Mucosa of stomach (tissue), 1 donor: Measurements from ENCODE around the gene CTTNBP2.

Experiments
- H3K27me3 ChIP-seq: one replicate; pipeline ENCODE4 v1.7.0; 2013; ENCODE audit warnings: mild to moderate bottlenecking, low read length; ENCODE audit not compliant: control insufficient read depth, insufficient read depth
- H3K36me3 ChIP-seq: one replicate; pipeline ENCODE4 v1.7.0; 2013; ENCODE audit warnings: low read length; ENCODE audit not compliant: control insufficient read depth, insufficient read depth
- H3K4me1 ChIP-seq: one replicate; pipeline ENCODE4 v1.7.0; 2013; ENCODE audit warnings: mild to moderate bottlenecking, low read length; ENCODE audit not compliant: control insufficient read depth, insufficient read depth
- H3K4me3 ChIP-seq: one replicate; pipeline ENCODE4 v1.7.0; 2013; ENCODE audit warnings: low read length
- H3K9ac ChIP-seq: one replicate; pipeline ENCODE4 v1.7.0; 2013; ENCODE audit warnings: mild to moderate bottlenecking, low read length, moderate library complexity
- H3K9me3 ChIP-seq: one replicate; pipeline ENCODE4 v1.7.0; 2013; ENCODE audit warnings: mild to moderate bottlenecking, low read length, moderate library complexity; ENCODE audit not compliant: control insufficient read depth
- donor health status: Pancreatic carcinoma.

Gene CTTNBP2

GRCh38 chr7:117667456-117667855 lies 205.8 kb downstream of the CTTNBP2 start:
- no peaks in the 10 kb centered on the region for H3K27me3 ChIP-seq
- no peak overlapping the region for H3K9ac ChIP-seq
- no peaks in the 10 kb centered on the region for H3K9me3 ChIP-seq
- no peak overlapping the region for H3K4me3 ChIP-seq
- H3K36me3 ChIP-seq, result no peaks in the 10 kb centered on the region
- peaks cover 4% of the 10 kb centered on the region for H3K4me1 ChIP-seq

DNA sequence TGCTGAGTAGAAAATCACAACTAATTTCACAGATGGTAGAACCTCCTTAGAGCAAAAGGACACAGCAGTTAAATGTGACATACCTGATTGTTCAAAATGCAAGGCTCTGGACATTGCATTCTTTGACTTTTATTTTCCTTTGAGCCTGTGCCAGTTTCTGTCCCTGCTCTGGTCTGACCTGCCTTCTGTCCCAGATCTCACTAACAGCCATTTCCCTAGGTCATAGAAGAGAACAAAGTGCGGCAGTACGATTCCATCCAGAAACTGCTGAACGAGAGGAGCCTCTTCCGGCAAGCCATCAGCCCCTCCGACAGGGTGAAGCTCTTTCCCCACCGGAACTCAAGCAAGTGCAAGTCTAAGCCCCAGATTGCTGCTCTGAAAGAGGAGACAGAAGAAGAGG lies 206.6 kb downstream of the CTTNBP2 start:
- Histone ChIP-seq H3K27me3 (no peaks in the 10 kb centered on the region), H3K9me3 (no peaks in the 10 kb centered on the region), H3K4me1 (no peaks in the 10 kb centered on the region), H3K9ac (no peak overlapping the region), H3K36me3 (no peaks in the 10 kb centered on the region), H3K4me3 (no peak overlapping the region)

DNA sequence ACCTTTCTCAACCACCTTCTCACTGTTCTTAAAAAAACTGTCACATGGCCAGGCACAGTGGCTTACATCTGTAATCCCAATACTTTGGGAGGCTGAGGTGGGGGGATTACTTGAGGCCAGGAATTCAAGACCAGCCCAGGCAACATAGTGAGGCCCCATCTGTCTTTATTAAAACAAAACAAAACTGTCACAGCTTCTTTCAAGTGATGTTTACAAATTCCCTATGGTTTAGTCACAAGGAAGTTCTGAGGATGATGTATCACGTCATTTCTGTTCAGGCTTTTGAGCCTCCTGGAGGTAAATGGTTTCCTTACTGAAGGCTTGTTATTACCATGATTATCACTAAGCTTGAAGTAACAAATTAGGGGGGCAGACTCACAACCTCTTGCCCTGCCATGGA lies 207.2 kb downstream of the CTTNBP2 start:
- Histone ChIP-seq H3K4me3 (no peak overlapping the region), H3K36me3 (no peaks in the 10 kb centered on the region), H3K4me1 (no peaks in the 10 kb centered on the region), H3K27me3 (no peaks in the 10 kb centered on the region), H3K9me3 (no peaks in the 10 kb centered on the region), H3K9ac (no peak overlapping the region)

DNA sequence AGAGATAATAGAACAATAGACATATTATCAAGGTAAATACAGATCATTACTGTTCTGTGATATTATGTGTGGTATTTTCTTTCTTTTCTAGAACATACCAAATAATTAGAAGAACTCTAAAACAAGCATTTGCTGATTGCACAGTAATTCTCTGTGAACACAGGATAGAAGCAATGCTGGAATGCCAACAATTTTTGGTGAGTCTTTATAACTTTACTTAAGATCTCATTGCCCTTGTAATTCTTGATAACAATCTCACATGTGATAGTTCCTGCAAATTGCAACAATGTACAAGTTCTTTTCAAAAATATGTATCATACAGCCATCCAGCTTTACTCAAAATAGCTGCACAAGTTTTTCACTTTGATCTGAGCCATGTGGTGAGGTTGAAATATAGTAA lies 207.9 kb downstream of the CTTNBP2 start:
- Histone ChIP-seq H3K4me1 (no peaks in the 10 kb centered on the region), H3K9ac (no peak overlapping the region), H3K9me3 (no peaks in the 10 kb centered on the region), H3K36me3 (no peaks in the 10 kb centered on the region), H3K4me3 (no peak overlapping the region), H3K27me3 (no peaks in the 10 kb centered on the region)

DNA sequence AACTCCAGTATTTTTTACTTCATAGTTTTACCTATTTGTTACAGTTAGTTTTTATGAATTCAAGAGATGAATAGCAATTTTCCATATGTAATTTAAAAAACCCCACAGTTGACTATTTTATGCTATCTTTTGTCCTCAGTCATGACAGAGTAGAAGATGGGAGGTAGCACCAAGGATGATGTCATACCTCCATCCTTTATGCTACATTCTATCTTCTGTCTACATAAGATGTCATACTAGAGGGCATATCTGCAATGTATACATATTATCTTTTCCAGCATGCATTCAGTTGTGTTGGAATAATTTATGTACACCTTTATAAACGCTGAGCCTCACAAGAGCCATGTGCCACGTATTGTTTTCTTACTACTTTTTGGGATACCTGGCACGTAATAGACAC lies 209.2 kb downstream of the CTTNBP2 start:
- no peaks in the 10 kb centered on the region for H3K27me3 ChIP-seq
- no peaks in the 10 kb centered on the region for H3K36me3 ChIP-seq
- H3K4me1 ChIP-seq, result no peaks in the 10 kb centered on the region
- H3K9ac ChIP-seq, result no peak overlapping the region
- H3K9me3 ChIP-seq, result no peaks in the 10 kb centered on the region
- H3K4me3 ChIP-seq, result no peak overlapping the region

GRCh38 chr7:117661328-117661727 lies 211.9 kb downstream of the CTTNBP2 start:
- no peaks in the 10 kb centered on the region for H3K9me3 ChIP-seq
- H3K9ac ChIP-seq, result no peak overlapping the region
- H3K4me1 ChIP-seq, result no peaks in the 10 kb centered on the region
- H3K4me3 ChIP-seq, result no peak overlapping the region
- no peaks in the 10 kb centered on the region for H3K27me3 ChIP-seq
- H3K36me3 ChIP-seq, result no peaks in the 10 kb centered on the region
